ENCODE results near the gene SAXO2.
"Not testable (repeated sequence)": the region's sequence is repeated elsewhere in the genome, so short reads cannot be mapped to it uniquely, and the experiment has no call there.

Gene SAXO2

GRCh38 chr15:82262422-82263026 is at the start of gene SAXO2, which contains the start of gene EFL1:
SAXO2 (plus strand) TSS chr15:82262818; CDS start chr15:82262880, 62 bp downstream.
EFL1 (minus strand) TSS chr15:82262734; CDS start chr15:82261778, 956 bp downstream.
- H3K79me2 ChIP-seq (ENCODE audit: insufficient read depth, low read length): peaks cover 35% of the 10 kb centered on the region
- H3K4me2 ChIP-seq (ENCODE audit: insufficient read depth, low read length): peak within 1 kb of the TSS; percentile 85
- no peaks in the 10 kb centered on the region for H4K20me1 ChIP-seq (ENCODE audit: insufficient read depth, low read length)
- H2AFZ ChIP-seq (ENCODE audit: low read depth, low read length): peak within 1 kb of the TSS; percentile 96
- no peak for TF ChIP-seq EZH2 (IDR thresholded peaks at IDR 0.05; ENCODE audit: borderline replicate concordance, low read depth, low read length, severe bottlenecking)
- peaks cover 34% of the 10 kb centered on the region for H3K4me1 ChIP-seq (ENCODE audit: insufficient read depth, low read length)
- peaks cover 27% of the 10 kb centered on the region for H3K36me3 ChIP-seq (ENCODE audit: insufficient read depth, low read length)
- peak within 1 kb of the TSS; percentile 79 for H3K27ac ChIP-seq (ENCODE audit: low read length)
- H3K27me3 ChIP-seq (ENCODE audit: insufficient read depth, low read length, poor library complexity): no peaks in the 10 kb centered on the region
- ATAC-seq (ENCODE audit: insufficient read depth, low read depth) (peak; percentile 94), DNase-seq (peak; percentile 89)
- peak within 1 kb of the TSS; percentile 77 for H3K9ac ChIP-seq (ENCODE audit: low read depth, low read length)
- H3K9me3 ChIP-seq (ENCODE audit: insufficient read depth, low read length, severe bottlenecking): no peaks in the 10 kb centered on the region
- H3K4me3 ChIP-seq (ENCODE audit: low read depth in 1 of 2, low read length in 2 of 2): peak within 1 kb of the TSS; percentile 76 to 90

GRCh38 chr15:82216092-82216491 is 46.5 kb upstream of the SAXO2 start:
- H3K4me3 ChIP-seq (ENCODE audit: low read depth in 1 of 2, low read length in 2 of 2); H3K27ac ChIP-seq (ENCODE audit: low read length); ATAC-seq (ENCODE audit: insufficient read depth, low read depth); DNase-seq; H2AFZ ChIP-seq (ENCODE audit: low read depth, low read length); H3K9me3 ChIP-seq (ENCODE audit: insufficient read depth, low read length, severe bottlenecking); H4K20me1 ChIP-seq (ENCODE audit: insufficient read depth, low read length); H3K4me2 ChIP-seq (ENCODE audit: insufficient read depth, low read length); H3K4me1 ChIP-seq (ENCODE audit: insufficient read depth, low read length); H3K9ac ChIP-seq (ENCODE audit: low read depth, low read length); H3K27me3 ChIP-seq (ENCODE audit: insufficient read depth, low read length, poor library complexity); H3K79me2 ChIP-seq (ENCODE audit: insufficient read depth, low read length): not testable (repeated sequence)
- H3K36me3 ChIP-seq (ENCODE audit: insufficient read depth, low read length): peaks cover 26% of the 10 kb centered on the region; the same call in 1 of the 2 replicates

- H3K27me3 ChIP-seq (ENCODE audit: insufficient read depth, low read length, poor library complexity); H3K4me1 ChIP-seq (ENCODE audit: insufficient read depth, low read length); DNase-seq; H3K4me2 ChIP-seq (ENCODE audit: insufficient read depth, low read length); H2AFZ ChIP-seq (ENCODE audit: low read depth, low read length); H3K27ac ChIP-seq (ENCODE audit: low read length); ATAC-seq (ENCODE audit: insufficient read depth, low read depth); H3K9ac ChIP-seq (ENCODE audit: low read depth, low read length); H3K4me3 ChIP-seq (ENCODE audit: low read depth in 1 of 2, low read length in 2 of 2); H4K20me1 ChIP-seq (ENCODE audit: insufficient read depth, low read length); H3K79me2 ChIP-seq (ENCODE audit: insufficient read depth, low read length); H3K9me3 ChIP-seq (ENCODE audit: insufficient read depth, low read length, severe bottlenecking): not testable (repeated sequence)
- TF ChIP-seq CTCF (IDR thresholded peaks at IDR 0.05; ENCODE audit: borderline replicate concordance, extremely low read depth, low read length, poor library complexity, severe bottlenecking): peak; percentile 19
- H3K36me3 ChIP-seq (ENCODE audit: insufficient read depth, low read length): peaks cover 18% of the 10 kb centered on the region; the same call in 1 of the 2 replicates
These were observed 41.1 kb upstream of the SAXO2 start for GRCh38 chr15:82221535-82221934.

GRCh38 chr15:82228750-82229149 is 33.9 kb upstream of the SAXO2 start:
- H3K27me3 ChIP-seq (ENCODE audit: insufficient read depth, low read length, poor library complexity): no peaks in the 10 kb centered on the region
- no peaks in the 10 kb centered on the region for H3K9me3 ChIP-seq (ENCODE audit: insufficient read depth, low read length, severe bottlenecking)
- DNase-seq (no peak), ATAC-seq (ENCODE audit: insufficient read depth, low read depth) (no peak)
- no peaks in the 10 kb centered on the region for H3K4me1 ChIP-seq (ENCODE audit: insufficient read depth, low read length)
- H3K9ac ChIP-seq (ENCODE audit: low read depth, low read length): no peak overlapping the region
- peaks cover 30% of the 10 kb centered on the region for H3K36me3 ChIP-seq (ENCODE audit: insufficient read depth, low read length)
- no peak overlapping the region for H3K4me2 ChIP-seq (ENCODE audit: insufficient read depth, low read length)
- TF ChIP-seq CTCF (IDR thresholded peaks at IDR 0.05; ENCODE audit: borderline replicate concordance, extremely low read depth, low read length, poor library complexity, severe bottlenecking) (no peak), EZH2 (IDR thresholded peaks at IDR 0.05; ENCODE audit: borderline replicate concordance, low read depth, low read length, severe bottlenecking) (no peak)
- H3K27ac ChIP-seq (ENCODE audit: low read length): no peak overlapping the region
- H4K20me1 ChIP-seq (ENCODE audit: insufficient read depth, low read length): no peaks in the 10 kb centered on the region
- no peak overlapping the region for H2AFZ ChIP-seq (ENCODE audit: low read depth, low read length)
- H3K79me2 ChIP-seq (ENCODE audit: insufficient read depth, low read length): no peaks in the 10 kb centered on the region
- H3K4me3 ChIP-seq (ENCODE audit: low read depth in 1 of 2, low read length in 2 of 2): no peak overlapping the region
